ENCODE results near the gene KDM4C.

The KDM4C gene

DNA sequence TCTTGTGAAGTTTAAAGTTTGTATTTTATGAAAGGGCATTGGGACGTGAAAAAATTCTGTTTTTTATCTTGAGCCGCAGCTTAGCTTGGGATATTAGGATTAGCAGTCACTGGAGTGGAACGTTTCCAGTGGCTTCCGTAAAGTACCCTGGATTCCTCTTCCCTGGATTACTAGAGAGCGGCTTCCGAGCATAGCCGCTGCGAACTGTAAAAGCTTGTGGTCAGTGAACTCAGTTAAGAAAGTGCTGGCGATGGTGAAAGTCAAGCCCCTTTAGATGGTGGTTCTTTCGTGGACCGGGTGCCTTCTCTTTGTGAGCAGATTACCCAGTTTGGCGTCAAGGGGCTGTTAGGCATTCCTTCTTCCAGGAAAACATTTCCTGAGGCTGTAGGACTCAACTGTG, 168.1 kb downstream of the KDM4C start:
- DNase-seq (ENCODE audit: insufficient read length, low spot score) (no peak), FAIRE-seq (no peak)
- TF ChIP-seq POLR2A (IDR thresholded peaks at IDR 0.05; ENCODE audit: low read depth, low read length), result no peak

DNA sequence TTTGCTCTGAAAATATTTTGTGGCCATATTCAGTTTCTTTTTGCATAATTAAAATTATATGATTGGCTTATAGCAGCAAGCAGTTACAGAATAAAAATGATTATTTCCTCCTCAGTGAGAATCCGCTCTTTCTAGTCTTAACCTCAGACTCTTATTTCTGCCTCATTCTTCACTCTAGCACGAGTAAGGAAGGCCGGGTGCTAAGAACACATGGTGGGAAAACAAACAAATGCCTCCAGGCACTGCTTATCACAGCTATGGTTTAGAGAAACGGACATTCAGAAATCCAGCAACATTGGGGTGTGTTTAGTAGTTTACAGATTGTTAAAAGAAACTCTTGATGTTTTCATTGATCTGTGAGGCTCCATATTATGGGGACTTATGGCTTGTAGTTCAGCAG, 168.7 kb downstream of the KDM4C start:
- TF ChIP-seq POLR2A (IDR thresholded peaks at IDR 0.05; ENCODE audit: low read depth, low read length), result no peak
- FAIRE-seq (no peak), DNase-seq (ENCODE audit: insufficient read length, low spot score) (no peak)

DNA sequence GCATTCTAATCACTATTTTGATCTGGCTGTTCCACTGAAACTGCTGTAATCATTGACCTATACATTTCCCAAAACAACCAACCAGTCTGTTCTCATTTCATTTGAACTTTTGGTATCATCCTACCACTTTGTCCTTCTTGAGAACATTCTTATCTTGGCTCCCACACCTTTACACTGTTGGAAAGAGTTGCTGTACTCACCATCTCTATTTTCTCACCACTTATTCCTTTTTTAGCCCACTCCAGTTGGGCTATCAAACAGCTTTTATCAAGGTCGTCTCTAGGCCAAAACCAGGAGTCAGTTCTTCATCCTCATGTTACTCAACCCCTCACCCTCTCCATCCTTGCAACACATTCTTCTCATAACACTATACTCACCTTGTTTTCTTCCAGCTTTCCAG, 170.1 kb downstream of the KDM4C start:
- DNase-seq (ENCODE audit: insufficient read length, low spot score) (no peak), FAIRE-seq (no peak)
- no peak for TF ChIP-seq POLR2A (IDR thresholded peaks at IDR 0.05; ENCODE audit: low read depth, low read length)

DNA sequence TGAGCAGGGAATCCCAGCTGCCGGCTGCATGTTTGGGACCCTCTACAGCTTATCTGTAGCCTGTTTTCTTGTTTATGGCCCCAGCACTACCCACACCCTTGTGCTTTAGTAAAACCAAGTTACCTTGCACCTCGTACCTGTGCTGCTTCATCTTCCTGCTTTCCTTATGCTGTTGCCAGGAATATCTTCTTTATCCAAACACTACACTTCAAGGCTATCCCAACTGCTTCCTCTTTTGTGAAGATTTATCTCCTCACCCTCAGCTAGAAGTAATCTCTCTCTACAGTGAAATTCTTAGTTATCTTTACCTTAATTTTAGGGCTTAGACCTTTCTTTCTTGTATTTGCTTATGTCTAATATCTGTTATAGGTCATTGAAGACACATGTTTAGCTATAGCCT, 171.1 kb downstream of the KDM4C start:
- FAIRE-seq, result no peak
- TF ChIP-seq POLR2A (IDR thresholded peaks at IDR 0.05; ENCODE audit: low read depth, low read length), result no peak
- DNase-seq (ENCODE audit: insufficient read length, low spot score), result no peak

DNA sequence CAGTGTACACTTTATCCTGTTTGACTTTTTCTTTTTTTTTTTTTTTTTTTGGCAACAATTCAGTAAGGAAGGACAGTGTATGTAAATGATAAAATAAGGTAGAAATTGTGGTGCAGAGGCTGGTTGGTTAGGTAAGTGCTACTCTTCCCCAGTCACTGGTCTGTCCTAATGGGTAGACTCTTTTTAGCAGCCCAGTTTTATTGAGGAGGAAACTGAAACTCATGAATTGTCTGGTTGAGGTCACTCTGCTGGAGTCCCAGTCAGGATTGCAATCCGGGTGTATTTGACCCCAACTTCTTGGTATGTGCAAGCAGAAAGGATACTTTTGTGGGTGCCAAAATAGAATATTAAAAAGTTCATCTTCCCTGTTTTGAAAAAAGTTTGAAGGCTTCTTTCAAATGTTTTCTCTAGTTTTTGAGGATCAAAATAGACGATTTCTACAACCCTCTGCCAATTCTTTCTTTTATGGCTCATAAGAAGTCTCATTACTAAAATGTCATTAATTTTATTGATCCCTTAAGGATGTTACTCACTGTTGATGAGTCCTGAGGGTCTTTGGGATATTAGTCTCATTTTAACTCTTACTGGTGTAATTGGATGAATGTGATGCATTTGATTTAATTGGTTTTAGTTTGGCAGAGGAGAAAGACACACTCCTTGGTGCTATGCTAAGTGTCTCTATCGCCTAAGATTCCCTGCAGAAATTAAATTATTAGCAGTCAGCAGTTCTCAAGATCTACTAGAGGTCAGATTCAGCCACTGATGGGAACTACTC, 171.9 kb downstream of the KDM4C start:
- DNase-seq (ENCODE audit: insufficient read length, low spot score) (no peak), FAIRE-seq (no peak)
- no peak for TF ChIP-seq POLR2A (IDR thresholded peaks at IDR 0.05; ENCODE audit: low read depth, low read length)

DNA sequence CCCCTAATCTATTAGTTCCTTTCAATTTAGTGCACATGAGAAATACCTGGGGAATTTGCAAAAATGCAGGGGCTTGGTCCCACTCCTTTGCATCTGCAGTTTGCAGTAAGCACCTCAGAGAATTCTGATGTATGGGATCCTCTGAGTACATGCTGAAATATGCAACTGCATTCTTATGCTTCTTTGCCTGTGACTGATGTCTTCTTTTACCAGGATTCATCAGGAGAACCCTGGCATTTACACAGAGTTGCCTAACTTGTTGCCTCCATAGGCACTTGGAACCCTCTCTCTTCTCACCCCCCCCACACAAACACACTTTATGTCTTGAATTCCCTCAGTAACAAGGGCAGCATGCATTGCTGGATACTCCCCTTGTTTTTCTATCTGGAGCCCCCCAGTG, 173.1 kb downstream of the KDM4C start:
- TF ChIP-seq POLR2A (IDR thresholded peaks at IDR 0.05; ENCODE audit: low read depth, low read length), result no peak
- FAIRE-seq (peak; percentile 71), DNase-seq (ENCODE audit: insufficient read length, low spot score) (no peak)

DNA sequence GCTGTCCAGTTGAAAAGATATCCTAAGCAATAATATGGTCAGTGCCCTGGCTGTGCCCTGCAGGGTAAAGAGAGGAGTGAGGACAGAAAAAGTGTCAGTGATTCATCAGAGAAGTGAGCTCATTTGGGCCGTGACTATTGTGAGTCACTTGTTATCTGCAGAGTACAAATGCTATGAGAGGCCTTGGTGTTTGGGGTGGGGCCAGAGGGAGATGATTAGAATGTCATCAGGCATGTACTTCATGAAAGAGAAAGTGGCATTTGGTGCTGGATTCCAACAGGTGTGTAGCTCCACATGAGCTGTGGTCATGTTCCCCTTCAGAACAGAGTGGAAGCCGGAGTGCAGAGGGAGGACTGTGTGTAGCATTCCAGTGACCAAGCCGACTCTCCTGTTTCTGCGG, 174.1 kb downstream of the KDM4C start:
- TF ChIP-seq POLR2A (IDR thresholded peaks at IDR 0.05; ENCODE audit: low read depth, low read length), result no peak
- FAIRE-seq (peak; percentile 98), DNase-seq (ENCODE audit: insufficient read length, low spot score) (peak; percentile 33)

DNA sequence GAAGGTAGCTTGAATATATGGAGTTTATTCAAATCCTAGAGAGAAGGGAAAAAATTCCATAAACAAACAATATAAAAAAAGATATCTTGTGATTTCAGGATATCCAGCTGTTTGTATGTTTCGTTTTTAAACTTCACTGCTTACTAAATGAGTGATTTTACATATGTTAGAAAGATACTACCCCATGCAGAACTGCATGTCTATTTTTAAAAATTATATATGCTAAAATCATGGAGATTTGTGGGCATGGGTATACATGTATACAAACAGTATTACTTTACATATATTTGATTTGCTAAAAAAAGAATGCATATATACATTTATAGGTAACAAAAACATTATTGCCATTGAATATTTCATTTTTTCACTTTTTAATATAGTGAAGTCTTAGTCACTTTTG, 178.3 kb downstream of the KDM4C start:
- no peak for FAIRE-seq

DNA sequence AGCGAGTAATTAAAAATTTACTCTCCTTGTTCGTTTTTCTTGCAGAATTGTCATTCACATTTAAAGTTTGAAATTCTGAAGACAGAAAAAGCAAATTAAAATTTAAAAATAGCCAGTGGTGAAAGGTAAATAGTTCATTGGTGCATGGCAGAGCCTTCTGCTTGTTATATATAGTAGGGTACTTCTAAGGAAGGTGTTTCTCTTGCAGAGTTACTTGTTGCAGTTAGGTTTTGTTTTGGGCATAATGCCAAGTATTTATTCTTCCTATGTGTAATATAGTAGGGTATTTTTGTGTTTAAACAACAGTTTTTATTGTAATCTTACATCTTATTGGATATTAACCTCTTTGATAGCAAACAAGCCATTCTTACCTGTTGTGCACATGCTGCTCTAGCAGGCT, 179.4 kb downstream of the KDM4C start:
- FAIRE-seq, result no peak
- no peak for TF ChIP-seq POLR2A (IDR thresholded peaks at IDR 0.05; ENCODE audit: low read depth, low read length)

More for the DNA sequence above, 178.3 kb downstream of the KDM4C start:
- DNase-seq (ENCODE audit: insufficient read length, low spot score), result no peak
- no peak for TF ChIP-seq POLR2A (IDR thresholded peaks at IDR 0.05; ENCODE audit: low read depth, low read length)

DNA sequence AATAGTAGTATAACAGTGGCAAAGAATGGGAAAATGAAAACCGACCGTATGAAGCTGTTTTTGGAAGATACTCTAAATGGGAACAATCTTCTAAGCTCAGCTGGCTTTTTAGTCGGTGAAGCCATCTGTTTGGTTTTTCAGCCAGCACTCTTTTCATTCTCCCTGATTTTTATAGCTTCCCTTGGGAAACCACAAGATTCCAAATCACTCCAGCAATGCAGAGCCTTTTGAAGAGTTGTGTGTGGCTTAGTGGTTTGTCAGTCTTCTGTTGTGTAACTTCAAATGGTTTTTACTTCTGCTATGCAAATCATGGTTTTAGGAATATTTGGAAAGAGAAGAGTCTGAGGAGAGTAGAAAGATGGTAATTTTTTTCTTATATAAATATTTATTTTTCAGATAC, 180.7 kb downstream of the KDM4C start:
- DNase-seq (ENCODE audit: insufficient read length, low spot score) (no peak), FAIRE-seq (peak; percentile 98)
- TF ChIP-seq POLR2A (IDR thresholded peaks at IDR 0.05; ENCODE audit: low read depth, low read length), result no peak

More for the DNA sequence above, 179.4 kb downstream of the KDM4C start:
- no peak for DNase-seq (ENCODE audit: insufficient read length, low spot score)

DNA sequence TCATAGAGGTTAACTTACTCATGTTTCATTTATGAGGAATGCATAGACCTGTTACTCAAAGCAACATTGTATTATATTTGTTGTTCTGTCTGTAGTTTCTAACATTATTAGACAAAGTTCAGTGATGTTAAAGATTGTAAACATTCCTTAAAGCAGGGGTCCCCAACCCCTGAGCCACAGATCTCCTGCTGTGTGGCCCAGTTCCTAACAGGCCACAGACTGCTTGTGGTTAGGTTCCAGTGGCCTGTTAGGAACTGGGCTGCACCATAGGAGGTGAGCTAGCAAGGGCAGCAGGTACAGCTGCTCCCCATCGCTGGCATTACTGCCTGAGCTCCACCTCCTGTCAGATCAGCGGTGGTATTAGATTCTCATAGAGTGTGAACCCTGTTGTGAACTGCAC, 181.1 kb downstream of the KDM4C start:
- TF ChIP-seq POLR2A (IDR thresholded peaks at IDR 0.05; ENCODE audit: low read depth, low read length), result no peak
- DNase-seq (ENCODE audit: insufficient read length, low spot score) (no peak), FAIRE-seq (peak; percentile 48)

DNA sequence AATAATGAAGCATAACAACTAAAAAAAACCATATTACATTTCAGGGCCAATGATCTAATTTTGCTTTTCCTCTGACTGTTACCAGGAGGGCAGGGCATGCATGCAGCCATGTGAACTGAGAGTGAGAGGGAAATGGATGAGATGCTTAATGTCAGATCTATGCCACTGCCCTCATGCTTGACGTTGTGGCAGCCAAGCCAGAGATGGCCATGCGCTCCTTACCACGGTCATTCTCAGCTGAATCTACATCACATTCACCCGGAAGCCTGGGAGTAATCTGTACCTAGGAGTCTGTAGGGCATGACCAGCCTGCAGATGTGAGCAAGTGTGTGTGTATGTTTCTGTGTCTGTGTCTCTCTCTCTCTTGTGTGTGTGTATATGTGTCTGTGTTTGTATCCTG, 183.7 kb downstream of the KDM4C start:
- no peak for FAIRE-seq
- TF ChIP-seq POLR2A (IDR thresholded peaks at IDR 0.05; ENCODE audit: low read depth, low read length), result no peak
- DNase-seq (ENCODE audit: insufficient read length, low spot score), result no peak

DNA sequence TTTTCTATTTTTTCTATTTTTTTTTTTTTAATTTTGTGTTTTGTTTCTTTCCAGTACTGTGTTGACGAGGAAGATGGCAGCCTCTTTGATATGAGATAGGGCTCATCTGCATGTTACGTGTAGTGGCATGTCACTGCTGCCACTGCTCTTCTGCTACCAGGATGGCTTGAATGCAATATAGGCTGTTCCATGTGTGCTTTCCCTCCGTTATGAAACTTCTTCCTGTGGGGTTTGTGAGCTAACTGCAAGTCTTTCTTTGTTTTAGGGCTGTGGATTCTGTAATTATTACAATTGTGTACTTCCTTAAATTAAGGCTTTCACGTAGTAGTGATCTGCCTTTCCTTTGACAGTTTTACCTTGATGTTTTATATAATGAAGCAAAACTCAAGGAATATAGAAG, 184.6 kb downstream of the KDM4C start:
- no peak for TF ChIP-seq POLR2A (IDR thresholded peaks at IDR 0.05; ENCODE audit: low read depth, low read length)
- DNase-seq (ENCODE audit: insufficient read length, low spot score) (no peak), FAIRE-seq (no peak)

DNA sequence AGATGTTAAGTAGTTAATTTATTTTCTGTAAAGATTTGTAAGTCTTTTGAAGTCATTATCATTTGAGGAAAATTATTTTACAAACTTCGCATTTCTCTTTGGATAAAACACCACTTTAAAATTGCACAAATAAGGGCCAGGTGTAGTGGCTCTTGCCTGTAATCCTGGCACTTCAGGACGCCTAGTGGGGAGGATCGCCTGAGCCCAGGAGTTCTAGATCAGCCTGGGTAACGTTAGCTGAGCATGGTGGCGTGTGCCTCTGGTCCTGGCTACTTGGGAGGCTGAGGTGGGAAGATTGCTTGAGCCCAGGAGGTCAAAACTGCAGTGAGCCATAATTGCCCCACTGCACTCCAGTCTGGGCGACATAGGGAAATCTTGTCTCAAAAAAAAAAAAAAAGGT, 185.5 kb downstream of the KDM4C start:
- FAIRE-seq, result no peak
- TF ChIP-seq POLR2A (IDR thresholded peaks at IDR 0.05; ENCODE audit: low read depth, low read length), result no peak
- no peak for DNase-seq (ENCODE audit: insufficient read length, low spot score)

DNA sequence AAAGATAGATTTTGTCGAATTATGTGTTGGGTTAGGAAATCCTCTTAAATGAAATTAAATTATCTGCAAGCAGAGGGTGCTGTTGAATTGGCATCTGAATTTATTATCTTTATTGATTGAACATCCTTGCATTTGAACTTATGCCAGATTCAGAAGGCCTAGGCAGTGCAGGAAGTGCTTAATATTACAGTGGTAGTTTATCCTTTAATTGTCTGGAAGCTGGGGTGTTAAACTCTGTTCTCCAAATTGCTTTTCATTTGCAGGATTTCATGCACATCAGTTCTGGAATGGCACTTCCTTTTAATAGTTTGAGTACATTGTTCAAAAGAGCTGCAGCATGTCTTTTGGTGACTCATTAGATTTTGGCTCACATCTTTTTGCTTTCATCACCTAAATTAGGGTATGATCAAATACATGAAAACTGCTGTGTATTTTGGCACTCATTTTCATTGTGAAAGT, 186.3 kb downstream of the KDM4C start:
- TF ChIP-seq POLR2A (IDR thresholded peaks at IDR 0.05; ENCODE audit: low read depth, low read length), result no peak
- no peak for DNase-seq (ENCODE audit: insufficient read length, low spot score)
- peak; percentile 92 for FAIRE-seq
